SU-DHL-6 (cell line): Measurements from ENCODE around the gene MACF1.
"Not testable (repeated sequence)": the region's sequence is repeated elsewhere in the genome, so short reads cannot be mapped to it uniquely, and the experiment has no call there.

Source experiments
- H2AFZ ChIP-seq: fragments of 200-600 bp; sonication (generic); 2 replicates; pipeline ENCODE4 v1.6.1; 2014; ENCODE audit warnings: low read depth, mild to moderate bottlenecking, moderate library complexity, mixed read lengths, antibody characterized with exemption, low read length; ENCODE audit not compliant: severe bottlenecking
- H3F3A ChIP-seq: fragments of 200-600 bp; shearing (Covaris generic); 2 replicates; pipeline ENCODE4 v1.6.0; 2016; ENCODE audit warnings: antibody characterized with exemption, mild to moderate bottlenecking; ENCODE audit not compliant: insufficient read depth
- H3K27ac ChIP-seq: fragments of 200-600 bp; sonication (generic); 2 replicates; pipeline ENCODE4 v1.5.1; 2016; ENCODE audit warnings: low read depth, mild to moderate bottlenecking, low read length, moderate library complexity, mixed read lengths
- H3K27me3 ChIP-seq: fragments of 200-600 bp; sonication (generic), shearing (Covaris generic); 2 replicates; pipeline ENCODE4 v1.6.0; 2014; ENCODE audit warnings: mild to moderate bottlenecking, low read length
- H3K36me3 ChIP-seq: fragments of 200-600 bp; sonication (generic); 2 replicates; pipeline ENCODE4 v1.6.1; 2014; ENCODE audit warnings: mild to moderate bottlenecking, low read length, mixed read lengths
- H3K4me2 ChIP-seq: fragments of 300-600, 200-600 bp; shearing (Covaris generic), sonication (generic); 2 replicates; pipeline ENCODE4 v1.6.0; 2014; ENCODE audit warnings: low read length, low read depth, mild to moderate bottlenecking; ENCODE audit not compliant: poor library complexity, severe bottlenecking
- H3K4me3 ChIP-seq: fragments of 200-600 bp; sonication (generic); 2 replicates; pipeline ENCODE4 v1.5.1; 2014; ENCODE audit warnings: antibody characterized with exemption, low read length, mild to moderate bottlenecking, mixed read lengths; ENCODE audit not compliant: insufficient read depth, poor library complexity, severe bottlenecking
- H3K79me2 ChIP-seq: fragments of 200-600 bp; sonication (generic); 2 replicates; pipeline ENCODE4 v1.6.1; 2014; ENCODE audit warnings: mild to moderate bottlenecking, low read length, moderate library complexity; ENCODE audit not compliant: insufficient read depth
- H3K9ac ChIP-seq: fragments of 200-600 bp; sonication (generic); 2 replicates; pipeline ENCODE4 v1.7.0; 2014; ENCODE audit warnings: mild to moderate bottlenecking, low read length
- H3K9me2 ChIP-seq: fragments of 200-600 bp; sonication (generic); replicated peaks from 2 replicates; pipeline ENCODE4 v1.6.1; 2014; ENCODE audit warnings: low read length; ENCODE audit not compliant: insufficient read depth
- H3K9me3 ChIP-seq: fragments of 200-600 bp; sonication (generic); 2 replicates; pipeline ENCODE4 v1.6.1; 2014; ENCODE audit warnings: low read length, mixed read lengths; ENCODE audit not compliant: insufficient read depth
- H4K20me1 ChIP-seq: fragments of 200-600 bp; sonication (generic); 2 replicates; pipeline ENCODE4 v1.6.1; 2014; ENCODE audit warnings: low read depth, mild to moderate bottlenecking, antibody characterized with exemption, low read length, moderate library complexity, mixed read lengths
- CTCF ChIP-seq: fragments of 200-600 bp; sonication (generic); IDR thresholded peaks from one replicate; pipeline ENCODE4 v1.5.1; 2017; ENCODE audit warnings: antibody characterized with exemption, mild to moderate bottlenecking, low read length, moderate library complexity; ENCODE audit not compliant: insufficient read depth, poor library complexity, severe bottlenecking
- EZH2phosphoT487 ChIP-seq: fragments of 200-600 bp; sonication (generic), shearing (Covaris generic); conservative IDR thresholded peaks from 2 replicates; pipeline ENCODE4 v1.6.1; 2018; ENCODE audit warnings: mild to moderate bottlenecking, antibody characterized with exemption, low read length, moderate library complexity, mixed read lengths

Gene MACF1

GRCh38 chr1:39474810-39475209, 270.3 kb downstream of the MACF1 start:
- TF ChIP-seq EZH2phosphoT487: no peak
- H3K27me3 ChIP-seq: no peaks in the 10 kb centered on the region
- peaks cover 13% of the 10 kb centered on the region; the same call in 1 of the 2 replicates for H3K36me3 ChIP-seq
- H3K4me2 ChIP-seq: no peak overlapping the region
- H3K4me3 ChIP-seq: no peak overlapping the region
- H3K27ac ChIP-seq: no peak overlapping the region
- H3K9me2 ChIP-seq: no peaks in the 10 kb centered on the region
- no peaks in the 10 kb centered on the region for H3F3A ChIP-seq
- no peak overlapping the region for H2AFZ ChIP-seq
- no peak overlapping the region for H3K9ac ChIP-seq
- H3K9me3 ChIP-seq: no peaks in the 10 kb centered on the region
- no peaks in the 10 kb centered on the region for H3K79me2 ChIP-seq
- no peaks in the 10 kb centered on the region for H4K20me1 ChIP-seq

GRCh38 chr1:39475551-39475950, 271.1 kb downstream of the MACF1 start:
- H3K4me2 ChIP-seq, H4K20me1 ChIP-seq, H3K4me3 ChIP-seq, H3K9me2 ChIP-seq, H3K27ac ChIP-seq, H3K9me3 ChIP-seq, H3F3A ChIP-seq, H3K79me2 ChIP-seq, H3K9ac ChIP-seq, H3K27me3 ChIP-seq, H2AFZ ChIP-seq: not testable (repeated sequence)
- peaks cover 15% of the 10 kb centered on the region; the same call in 1 of the 2 replicates for H3K36me3 ChIP-seq

- Histone ChIP-seq H3K9me2 (no peaks in the 10 kb centered on the region), H3K27ac (no peak overlapping the region), H4K20me1 (no peaks in the 10 kb centered on the region), H3K36me3 (peaks cover 10% of the 10 kb centered on the region; the same call in 1 of the 2 replicates), H3K4me3 (no peak overlapping the region), H3K4me2 (no peak overlapping the region), H3K9ac (no peak overlapping the region), H3K9me3 (no peaks in the 10 kb centered on the region), H3F3A (no peaks in the 10 kb centered on the region), H2AFZ (no peak overlapping the region), H3K79me2 (no peaks in the 10 kb centered on the region), H3K27me3 (no peaks in the 10 kb centered on the region)
- TF ChIP-seq CTCF (no peak), EZH2phosphoT487 (no peak)
Observed at GRCh38 chr1:39478126-39478915, 273.8 kb downstream of the MACF1 start.

- no peak overlapping the region for H3K27ac ChIP-seq
- no peak overlapping the region for H3K4me2 ChIP-seq
- no peak overlapping the region for H2AFZ ChIP-seq
- no peak for TF ChIP-seq EZH2phosphoT487
- no peak for TF ChIP-seq CTCF
- H3K36me3 ChIP-seq: peaks cover 20% of the 10 kb centered on the region
- no peaks in the 10 kb centered on the region for H3K79me2 ChIP-seq
- H3F3A ChIP-seq: no peaks in the 10 kb centered on the region
- H3K4me3 ChIP-seq: no peak overlapping the region
- no peaks in the 10 kb centered on the region for H3K27me3 ChIP-seq
- H3K9ac ChIP-seq: no peak overlapping the region
- H4K20me1 ChIP-seq: no peaks in the 10 kb centered on the region
- no peaks in the 10 kb centered on the region for H3K9me3 ChIP-seq
- no peaks in the 10 kb centered on the region for H3K9me2 ChIP-seq
Observed at GRCh38 chr1:39481289-39481688, 276.8 kb downstream of the MACF1 start.
